ENCODE measurements around the gene EN1. TPM values are rescaled to one million over a fixed set of nuclear protein-coding genes. Genes with fewer than 3 reads are reported as not detected.

The EN1 gene
- total and polyA plus RNA-seq, 2 of the 4 experiments (the other 2 are of a cell fraction): not detected

DNA sequence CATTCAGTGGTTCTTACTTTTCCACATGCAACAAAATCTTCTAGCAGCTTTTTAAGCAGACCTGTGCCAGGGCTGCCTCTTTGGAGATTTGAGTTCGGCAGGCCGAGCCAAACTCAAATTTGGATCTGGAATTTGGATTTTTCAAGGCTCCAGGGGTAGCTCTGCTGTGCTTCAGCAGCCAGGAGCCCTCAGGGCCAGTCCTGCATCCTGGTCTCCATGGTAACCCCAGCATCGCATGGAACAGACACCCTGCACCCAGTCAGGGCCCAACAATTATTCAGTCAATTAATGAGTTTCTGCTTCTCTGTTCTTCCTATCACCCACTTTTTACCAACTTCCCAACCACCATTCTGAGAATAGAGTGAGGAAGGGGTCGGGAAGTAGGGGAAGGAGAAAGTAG, 30.0 kb downstream of the EN1 start:
- BruUV-seq (replicated peaks): no TSS peak
- Histone ChIP-seq H3K23ac (ENCODE audit: low read depth, low read length) (no peak overlapping the region), H4K20me1 (ENCODE audit: insufficient read depth, low read length) (no peaks in the 10 kb centered on the region), H3K4me1 (ENCODE audit: control insufficient read depth, insufficient read depth, low read length) (no peaks in the 10 kb centered on the region), H2AK9ac (replicated peaks; ENCODE audit: low read depth, low read length, poor library complexity) (no peak overlapping the region), H3K9me1 (ENCODE audit: insufficient read depth, low read length) (no peaks in the 10 kb centered on the region), H3K14ac (replicated peaks; ENCODE audit: low read depth, low read length) (no peak overlapping the region), H3K27me3 (ENCODE audit: control insufficient read depth, insufficient read depth, low read length) (peaks cover 14% of the 10 kb centered on the region), H2BK15ac (ENCODE audit: low read depth, low read length) (no peak overlapping the region), H3K4me2 (ENCODE audit: low read depth, low read length) (no peak overlapping the region), H4K5ac (ENCODE audit: low read depth, low read length) (no peak overlapping the region), H3K27ac (ENCODE audit: insufficient read depth, low read length) (no peak overlapping the region), H3K36me3 (ENCODE audit: control insufficient read depth, insufficient read depth, low read length) (no peaks in the 10 kb centered on the region), H2BK120ac (ENCODE audit: low read depth, low read length) (no peak overlapping the region), H2AFZ (replicated peaks; ENCODE audit: low read length, poor library complexity) (no peak overlapping the region), H4K8ac (ENCODE audit: low read depth in 2 of 2, low read length in 2 of 2) (no peak overlapping the region), H2BK5ac (ENCODE audit: low read depth, low read length, poor library complexity, severe bottlenecking) (no peak overlapping the region), H4K91ac (ENCODE audit: insufficient read depth, low read depth, low read length) (no peak overlapping the region), H3K18ac (ENCODE audit: low read depth, low read length) (no peak overlapping the region), H3K79me1 (ENCODE audit: low read depth in 1 of 2, low read length in 2 of 2) (no peaks in the 10 kb centered on the region), H2BK20ac (ENCODE audit: low read depth, low read length) (no peak overlapping the region), H3K4ac (ENCODE audit: low read depth, low read length) (no peak overlapping the region), H3K9me3 (ENCODE audit: control insufficient read depth, insufficient read depth, low read length) (no peaks in the 10 kb centered on the region), H2AK5ac (ENCODE audit: low read depth, low read length) (no peak overlapping the region), H3K56ac (ENCODE audit: extremely low read depth, insufficient read depth, low read length) (no peak overlapping the region), H3K4me3 (ENCODE audit: insufficient read depth, low read depth, low read length) (no peak overlapping the region), H3K9ac (ENCODE audit: low read depth, low read length) (no peak overlapping the region)
- ATAC-seq (ENCODE audit: low read depth): no peak
- dilution Hi-C loops (cut with HindIII; ENCODE audit: low sequenced_read_pairs, unreplicated experiment) (no loop called here), in situ Hi-C loops (cut with MboI; ENCODE audit: low sequenced_read_pairs) (no loop called here), intact Hi-C loops (cut with micrococcal nuclease) (no loop called here)
- ChIA-PET POLR2A (ENCODE audit: unreplicated experiment) (no interaction called here), CTCF (no interaction called here)
- WGBS, 2 experiments (ENCODE audit: extremely low coverage in 2 of 2, insufficient read length in 1 of 2): no CpG with 5 or more reads among the region's 4 CpGs
- TF ChIP-seq POLR2A (IDR thresholded peaks at IDR 0.05; ENCODE audit: low read depth, low read length) (no peak), FOS (IDR thresholded peaks at IDR 0.05; ENCODE audit: low read depth, low read length) (no peak), MAFK (IDR thresholded peaks at IDR 0.05; ENCODE audit: low read depth, low read length) (no peak), RFX5 (IDR thresholded peaks at IDR 0.05; ENCODE audit: low read depth, low read length) (no peak)
- DNase-seq: no peak

Measured in IMR-90 (cell line).